Muscle layer of duodenum (tissue), 2 donors: Measurements from ENCODE around the gene MELTF.

Source experiments
- H3K27ac ChIP-seq: one replicate; pipeline ENCODE4 v1.7.0; 2013; ENCODE audit warnings: mild to moderate bottlenecking, low read length
- H3K27me3 ChIP-seq: one replicate; pipeline ENCODE4 v1.7.0; 2013; ENCODE audit warnings: low read depth, mild to moderate bottlenecking, control low read depth, low read length
- H3K36me3 ChIP-seq, 2 donors: one replicate each; pipeline ENCODE4 v1.7.0; 2013; ENCODE audit warnings: low read length in 2 of 2, control low read depth in 1 of 2, mild to moderate bottlenecking in 1 of 2; ENCODE audit not compliant: insufficient read depth in 2 of 2, control insufficient read depth in 1 of 2
- H3K4me1 ChIP-seq, 2 donors: one replicate each; pipeline ENCODE4 v1.7.0; 2013; ENCODE audit warnings: low read length in 2 of 2, mild to moderate bottlenecking in 2 of 2, control low read depth in 1 of 2, moderate library complexity in 1 of 2; ENCODE audit not compliant: insufficient read depth in 2 of 2, control insufficient read depth in 1 of 2
- H3K4me3 ChIP-seq, 2 donors: one replicate each; pipeline ENCODE4 v1.7.0; 2013; ENCODE audit warnings: low read length in 2 of 2, low read depth in 1 of 2, mild to moderate bottlenecking in 1 of 2
- H3K9me3 ChIP-seq, 2 donors: one replicate each; pipeline ENCODE4 v1.7.0; 2013; ENCODE audit warnings: low read length in 2 of 2, control low read depth in 1 of 2, mild to moderate bottlenecking in 1 of 2; ENCODE audit not compliant: control insufficient read depth in 1 of 2
- donor health status: healthy.

The MELTF gene

GRCh38 chr3:196969660-196970546 is 59.7 kb downstream of the MELTF start:
- Histone ChIP-seq H3K27ac (no peak overlapping the region), H3K9me3 (no peaks in the 10 kb centered on the region), H3K36me3 (no peaks in the 10 kb centered on the region), H3K4me3 (peak overlapping the region; percentile 26 to 87), H3K27me3 (no peaks in the 10 kb centered on the region), H3K4me1 (peaks cover 5 to 11% of the 10 kb centered on the region in 2 donors)

- H3K27ac ChIP-seq = no peak overlapping the region
- no peaks in the 10 kb centered on the region for H3K27me3 ChIP-seq
- no peaks in the 10 kb centered on the region for H3K36me3 ChIP-seq
- H3K9me3 ChIP-seq = no peaks in the 10 kb centered on the region
- H3K4me3 ChIP-seq = peak overlapping the region; percentile 26 to 87
- peaks cover 5 to 11% of the 10 kb centered on the region in 2 donors for H3K4me1 ChIP-seq
These were observed 60.4 kb downstream of the MELTF start for GRCh38 chr3:196969134-196969659.

GRCh38 chr3:196968233-196969133 is 61.1 kb downstream of the MELTF start, which contains the start of gene PIGZ:
Gene PIGZ, minus strand, starts transcription at chr3:196968833. Its CDS starts 16,802 bp downstream, at chr3:196952031.
- Histone ChIP-seq H3K4me1 (peaks cover 5 to 11% of the 10 kb centered on the region in 2 donors), H3K36me3 (no peaks in the 10 kb centered on the region), H3K4me3 (peak within 1 kb of the TSS; percentile 63 to 87), H3K27me3 (no peaks in the 10 kb centered on the region), H3K9me3 (no peaks in the 10 kb centered on the region), H3K27ac (no peak within 1 kb of the TSS)

GRCh38 chr3:196967412-196968232 is 62.0 kb downstream of the MELTF start:
- Histone ChIP-seq H3K36me3 (no peaks in the 10 kb centered on the region), H3K27ac (no peak overlapping the region), H3K9me3 (no peaks in the 10 kb centered on the region), H3K4me1 (peaks cover 5 to 11% of the 10 kb centered on the region in 2 donors), H3K27me3 (no peaks in the 10 kb centered on the region), H3K4me3 (peak overlapping the region; percentile 63 to 84)

GRCh38 chr3:196966526-196967401 is 62.9 kb downstream of the MELTF start:
- Histone ChIP-seq H3K27me3 (no peaks in the 10 kb centered on the region), H3K4me3 (peak overlapping the region in 1 of 2 donors; percentile 84), H3K27ac (no peak overlapping the region), H3K4me1 (peaks cover 5 to 11% of the 10 kb centered on the region in 2 donors), H3K36me3 (no peaks in the 10 kb centered on the region), H3K9me3 (no peaks in the 10 kb centered on the region)

- peaks cover 5 to 11% of the 10 kb centered on the region in 2 donors for H3K4me1 ChIP-seq
- H3K36me3 ChIP-seq = no peaks in the 10 kb centered on the region
- H3K27ac ChIP-seq = no peak overlapping the region
- no peak overlapping the region for H3K4me3 ChIP-seq
- H3K9me3 ChIP-seq = no peaks in the 10 kb centered on the region
- no peaks in the 10 kb centered on the region for H3K27me3 ChIP-seq
These were observed 63.8 kb downstream of the MELTF start for GRCh38 chr3:196965804-196966173.

GRCh38 chr3:196965112-196965803 is 64.4 kb downstream of the MELTF start:
- no peaks in the 10 kb centered on the region for H3K27me3 ChIP-seq
- peaks cover 5 to 11% of the 10 kb centered on the region in 2 donors for H3K4me1 ChIP-seq
- no peak overlapping the region for H3K4me3 ChIP-seq
- no peaks in the 10 kb centered on the region for H3K9me3 ChIP-seq
- no peaks in the 10 kb centered on the region for H3K36me3 ChIP-seq
- no peak overlapping the region for H3K27ac ChIP-seq

GRCh38 chr3:196963631-196963953 is 66.0 kb downstream of the MELTF start:
- no peak overlapping the region for H3K27ac ChIP-seq
- H3K27me3 ChIP-seq = no peaks in the 10 kb centered on the region
- H3K4me3 ChIP-seq = no peak overlapping the region
- H3K9me3 ChIP-seq = no peaks in the 10 kb centered on the region
- peaks cover 5 to 11% of the 10 kb centered on the region in 2 donors for H3K4me1 ChIP-seq
- H3K36me3 ChIP-seq = no peaks in the 10 kb centered on the region

GRCh38 chr3:196962930-196963630 is 66.5 kb downstream of the MELTF start:
- H3K27me3 ChIP-seq = no peaks in the 10 kb centered on the region
- H3K9me3 ChIP-seq = no peaks in the 10 kb centered on the region
- H3K4me3 ChIP-seq = no peak overlapping the region
- no peak overlapping the region for H3K27ac ChIP-seq
- no peaks in the 10 kb centered on the region for H3K36me3 ChIP-seq
- peaks cover 4 to 8% of the 10 kb centered on the region in 2 donors for H3K4me1 ChIP-seq
